T-helper 2 cell treated with Interferon-gamma antibody and Interleukin-4, amounts not matched to agents 5 μg/mL and 100 μg/mL, for 36 hours (primary cell): Measurements from ENCODE around the gene RBM33.

Experiments
- DNase-seq: peaks from one replicate; pipeline ENCODE4 v3.0.0; 2021; ENCODE audit warnings: low spot score
- H3K27ac Mint-ChIP-seq: one replicate; pipeline ENCODE4 v1.8.0; 2021; ENCODE audit warnings: mild to moderate bottlenecking, mixed read lengths
- H3K27me3 Mint-ChIP-seq: one replicate; pipeline ENCODE4 v1.8.0; 2021; ENCODE audit warnings: low read depth, mixed read lengths
- H3K36me3 Mint-ChIP-seq: one replicate; pipeline ENCODE4 v1.8.0; 2021; ENCODE audit warnings: low read depth, mixed read lengths
- H3K4me1 Mint-ChIP-seq: one replicate; pipeline ENCODE4 v1.8.0; 2021; ENCODE audit warnings: low read depth, mixed read lengths
- H3K4me3 Mint-ChIP-seq: one replicate; pipeline ENCODE4 v1.8.0; 2022; ENCODE audit warnings: mild to moderate bottlenecking, moderate library complexity, mixed read lengths
- H3K9me3 Mint-ChIP-seq: one replicate; pipeline ENCODE4 v1.8.0; 2021; ENCODE audit warnings: mixed read lengths

The RBM33 gene

DNA sequence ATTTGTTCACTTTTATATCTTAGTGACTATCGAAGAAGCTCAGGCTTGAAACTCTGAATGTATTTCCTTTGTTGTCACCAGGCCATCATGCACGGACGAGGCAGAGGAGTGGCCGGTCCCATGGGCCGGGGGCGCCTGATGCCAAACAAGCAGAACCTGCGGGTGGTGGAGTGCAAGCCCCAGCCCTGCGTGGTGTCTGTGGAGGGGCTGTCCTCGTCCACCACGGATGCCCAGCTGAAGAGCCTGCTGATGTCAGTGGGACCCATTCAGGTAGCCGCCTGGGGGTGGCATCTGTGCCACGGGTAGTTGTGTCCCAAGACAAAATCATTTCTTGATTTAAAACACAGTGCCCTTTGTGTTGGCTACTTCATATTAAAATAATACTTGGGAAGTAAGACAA, 121.9 kb downstream of the RBM33 start:
- Mint-ChIP-seq H3K36me3 (peaks cover 49% of the 10 kb centered on the region), H3K4me1 (peaks cover 48% of the 10 kb centered on the region), H3K4me3 (no peak overlapping the region), H3K27ac (no peak overlapping the region), H3K27me3 (no peaks in the 10 kb centered on the region), H3K9me3 (no peaks in the 10 kb centered on the region)
- DNase-seq: no peak

DNA sequence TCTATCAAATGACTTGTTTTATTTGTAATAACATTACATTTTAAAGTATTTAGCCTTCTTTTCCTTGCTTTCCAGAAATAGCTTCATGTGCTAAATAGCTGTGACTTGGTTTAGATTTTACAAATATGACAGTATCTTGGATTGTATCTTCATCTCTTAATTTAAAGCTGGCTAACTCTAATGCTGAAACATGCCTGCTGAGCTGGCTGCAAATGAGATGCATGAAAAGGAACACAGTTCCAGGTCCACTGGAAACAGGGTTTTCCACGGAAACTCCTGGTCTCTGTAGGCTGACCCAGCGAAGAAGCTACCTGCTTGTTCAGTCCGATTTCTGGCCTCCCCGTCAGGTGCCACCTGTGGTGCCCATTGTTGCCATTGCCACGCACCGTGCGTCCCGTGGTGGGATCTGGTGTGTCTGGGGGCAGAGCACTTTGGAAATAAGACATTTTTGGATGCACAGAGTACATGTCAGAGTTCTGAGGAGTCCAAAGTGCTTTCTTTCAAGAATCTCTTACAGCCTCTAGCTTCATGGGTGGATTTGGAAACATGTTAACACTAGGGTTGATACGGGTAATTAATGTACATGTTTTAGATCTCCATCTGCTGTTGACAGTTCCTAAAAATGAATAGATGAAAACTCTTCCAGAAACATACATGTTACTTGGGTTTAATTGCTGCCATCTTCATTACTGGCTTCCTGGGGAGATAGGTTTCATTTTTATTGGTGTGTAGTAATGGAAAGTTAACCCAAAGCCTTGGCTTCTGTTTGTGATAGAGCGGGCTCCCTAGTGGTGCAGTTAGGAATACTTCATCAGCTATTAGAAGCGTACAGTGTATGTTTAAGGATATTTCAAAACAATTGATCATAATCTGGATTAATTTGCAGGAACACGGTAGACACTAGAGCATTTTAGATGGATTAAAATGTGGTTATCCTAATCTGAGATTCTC, 122.8 kb downstream of the RBM33 start:
- Mint-ChIP-seq H3K27me3 (no peaks in the 10 kb centered on the region), H3K4me1 (peaks cover 40% of the 10 kb centered on the region), H3K9me3 (no peaks in the 10 kb centered on the region), H3K4me3 (no peak overlapping the region), H3K27ac (peak overlapping the region; percentile 49), H3K36me3 (peaks cover 43% of the 10 kb centered on the region)
- no peak for DNase-seq

DNA sequence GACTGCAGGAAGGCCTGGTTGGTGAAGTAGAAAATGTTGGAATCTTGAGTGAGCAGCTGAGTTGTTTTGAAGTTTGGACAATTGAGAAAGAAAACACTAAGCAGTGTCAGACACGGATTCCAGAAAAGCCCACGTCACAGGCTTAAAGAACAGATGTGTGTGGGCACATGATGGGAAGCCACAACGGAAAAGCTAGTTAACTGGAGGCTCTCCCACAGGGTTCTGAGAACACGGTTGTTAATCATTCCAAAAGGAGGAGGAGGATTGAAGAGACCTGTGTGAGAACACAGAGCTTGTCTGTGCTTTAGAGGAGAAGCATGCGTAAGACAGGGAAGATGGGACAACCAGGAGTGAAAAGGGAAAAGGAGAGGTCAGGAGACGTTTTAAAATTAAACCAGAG, 125.2 kb downstream of the RBM33 start:
- Mint-ChIP-seq H3K27ac (no peak overlapping the region), H3K4me1 (peaks cover 16% of the 10 kb centered on the region), H3K4me3 (no peak overlapping the region), H3K36me3 (peaks cover 39% of the 10 kb centered on the region), H3K9me3 (no peaks in the 10 kb centered on the region), H3K27me3 (no peaks in the 10 kb centered on the region)
- no peak for DNase-seq

DNA sequence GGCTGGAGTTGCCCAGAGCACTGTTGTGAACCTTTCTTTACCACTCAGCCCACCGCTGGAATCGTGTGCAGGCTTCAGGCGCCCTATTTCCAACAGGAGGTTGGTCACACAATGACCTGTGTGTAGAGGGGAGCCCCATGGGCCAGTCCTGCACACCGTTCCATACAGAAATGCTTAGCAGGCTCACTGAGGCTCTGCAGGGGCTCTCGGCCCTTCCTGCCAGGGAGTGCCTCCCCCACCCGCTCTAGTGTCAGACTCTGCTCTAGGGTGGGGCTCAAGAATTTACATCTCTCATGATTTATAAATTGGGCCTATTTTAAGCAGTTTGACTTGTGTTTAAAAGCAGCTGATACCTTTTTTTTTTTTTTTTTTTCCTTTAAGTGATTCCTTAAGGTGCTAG, 125.8 kb downstream of the RBM33 start:
- Mint-ChIP-seq H3K4me1 (peaks cover 12% of the 10 kb centered on the region), H3K4me3 (no peak overlapping the region), H3K36me3 (peaks cover 42% of the 10 kb centered on the region), H3K9me3 (no peaks in the 10 kb centered on the region), H3K27me3 (no peaks in the 10 kb centered on the region), H3K27ac (no peak overlapping the region)
- no peak for DNase-seq

DNA sequence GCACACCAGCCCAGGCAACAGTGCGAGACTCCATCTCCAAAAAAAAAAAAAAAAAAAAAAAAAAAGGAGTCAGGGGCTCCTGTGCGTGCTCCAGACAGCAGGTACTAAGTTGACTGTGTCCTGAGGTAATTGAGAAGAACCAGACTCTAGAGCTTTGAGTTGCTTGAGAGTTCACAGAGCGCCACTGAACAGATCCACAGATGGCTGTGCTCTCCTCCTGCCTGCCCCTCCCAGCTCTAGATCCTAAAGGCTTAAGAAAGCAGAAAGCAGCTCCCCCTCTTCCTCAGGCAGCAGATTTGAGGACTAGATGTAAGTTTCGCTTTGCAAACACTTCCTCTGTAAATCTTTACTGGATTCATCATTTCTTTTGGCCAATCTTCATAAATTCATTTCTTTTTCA, 129.1 kb downstream of the RBM33 start:
- no peak overlapping the region for H3K27ac Mint-ChIP-seq
- H3K4me1 Mint-ChIP-seq: no peaks in the 10 kb centered on the region
- DNase-seq: no peak
- H3K27me3 Mint-ChIP-seq: no peaks in the 10 kb centered on the region
- H3K4me3 Mint-ChIP-seq: no peak overlapping the region
- peaks cover 52% of the 10 kb centered on the region for H3K36me3 Mint-ChIP-seq
- H3K9me3 Mint-ChIP-seq: no peaks in the 10 kb centered on the region

DNA sequence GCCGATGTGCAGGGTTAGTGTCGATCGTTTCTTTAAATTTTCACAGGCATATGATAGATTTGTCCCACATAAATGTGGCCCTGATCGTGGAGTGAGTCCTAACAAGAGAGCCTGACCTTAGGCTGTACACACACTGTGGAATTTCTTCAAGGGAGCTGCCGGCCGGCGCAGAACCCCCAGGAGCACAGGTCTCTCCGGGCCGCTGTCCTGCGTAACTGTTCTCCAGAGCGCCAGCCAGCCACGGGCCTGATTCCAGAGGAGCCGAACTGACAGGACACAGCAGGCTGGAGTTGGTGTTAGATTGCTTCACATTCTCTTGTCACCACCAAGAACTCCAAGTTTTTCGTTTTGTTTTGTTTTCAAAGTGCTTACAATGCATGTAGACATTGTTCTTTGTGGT, 130.5 kb downstream of the RBM33 start:
- Mint-ChIP-seq H3K9me3 (no peaks in the 10 kb centered on the region), H3K4me1 (no peaks in the 10 kb centered on the region), H3K36me3 (peaks cover 50% of the 10 kb centered on the region), H3K27me3 (no peaks in the 10 kb centered on the region), H3K27ac (no peak overlapping the region), H3K4me3 (no peak overlapping the region)
- DNase-seq: no peak

DNA sequence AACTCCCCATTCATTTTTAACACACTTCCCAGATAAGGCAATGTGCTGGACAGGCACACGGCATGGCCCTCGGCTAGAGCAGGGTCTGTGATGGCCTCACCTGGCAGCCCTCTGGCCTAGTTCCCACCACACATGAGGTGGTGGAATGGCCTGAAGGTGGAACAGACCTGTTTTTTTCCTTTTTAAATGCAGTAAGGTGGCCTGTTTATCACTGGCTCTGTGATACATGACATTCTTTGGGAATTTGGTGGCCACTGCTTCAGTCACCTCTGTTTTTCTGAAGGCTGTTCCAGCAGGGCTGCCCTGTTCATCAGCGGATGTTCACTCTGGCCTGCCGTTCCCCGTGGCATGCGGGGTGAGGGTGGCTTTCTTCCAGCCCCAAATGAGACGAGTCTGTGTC, 131.2 kb downstream of the RBM33 start:
- Mint-ChIP-seq H3K36me3 (peaks cover 44% of the 10 kb centered on the region), H3K9me3 (no peaks in the 10 kb centered on the region), H3K4me1 (no peaks in the 10 kb centered on the region), H3K27ac (no peak overlapping the region), H3K4me3 (no peak overlapping the region), H3K27me3 (no peaks in the 10 kb centered on the region)
- DNase-seq: no peak

DNA sequence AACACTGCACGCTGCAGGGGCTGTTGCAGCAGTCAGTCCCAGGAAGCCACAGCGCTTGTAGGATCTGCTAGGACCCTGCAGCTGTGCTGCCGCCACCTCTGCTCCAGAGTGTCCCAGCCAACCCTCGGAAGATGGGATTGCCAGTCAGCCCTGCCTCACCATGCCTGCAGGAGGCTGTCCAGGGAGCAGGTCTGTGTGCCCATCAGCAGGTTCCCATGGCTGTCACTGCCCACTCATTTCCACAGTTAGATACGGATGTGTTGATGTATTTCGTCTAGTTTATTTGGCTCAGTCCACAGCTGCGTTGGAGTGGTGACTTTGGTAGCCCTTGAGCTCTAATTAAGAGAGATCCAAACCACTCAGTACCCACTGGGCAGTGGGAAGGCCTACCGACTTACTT, 132.1 kb downstream of the RBM33 start:
- Mint-ChIP-seq H3K36me3 (peaks cover 42% of the 10 kb centered on the region), H3K27me3 (no peaks in the 10 kb centered on the region), H3K4me1 (no peaks in the 10 kb centered on the region), H3K4me3 (no peak overlapping the region), H3K27ac (no peak overlapping the region), H3K9me3 (no peaks in the 10 kb centered on the region)
- no peak for DNase-seq

DNA sequence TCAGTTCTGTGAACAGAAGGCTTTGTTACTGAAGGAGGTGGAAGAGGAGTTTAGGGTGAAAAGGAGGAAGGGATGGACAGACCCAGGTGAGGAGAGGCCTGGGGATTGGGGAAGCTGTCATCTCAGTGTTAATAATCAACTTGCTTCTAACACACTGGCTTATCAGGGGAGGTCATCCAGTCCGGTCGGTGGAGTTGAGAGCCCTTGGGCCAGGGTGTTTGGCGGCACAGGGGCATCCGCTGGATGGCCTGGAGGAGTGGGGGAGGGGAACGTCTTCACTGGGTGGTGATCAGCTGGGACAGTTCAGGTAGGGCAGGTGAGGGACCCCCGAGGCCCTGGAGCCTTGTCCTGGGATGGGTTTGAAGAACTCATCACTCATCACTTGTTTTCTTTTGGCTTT, 133.9 kb downstream of the RBM33 start:
- Mint-ChIP-seq H3K4me3 (no peak overlapping the region), H3K9me3 (no peaks in the 10 kb centered on the region), H3K4me1 (no peaks in the 10 kb centered on the region), H3K27ac (no peak overlapping the region), H3K27me3 (no peaks in the 10 kb centered on the region), H3K36me3 (peaks cover 43% of the 10 kb centered on the region)
- no peak for DNase-seq

DNA sequence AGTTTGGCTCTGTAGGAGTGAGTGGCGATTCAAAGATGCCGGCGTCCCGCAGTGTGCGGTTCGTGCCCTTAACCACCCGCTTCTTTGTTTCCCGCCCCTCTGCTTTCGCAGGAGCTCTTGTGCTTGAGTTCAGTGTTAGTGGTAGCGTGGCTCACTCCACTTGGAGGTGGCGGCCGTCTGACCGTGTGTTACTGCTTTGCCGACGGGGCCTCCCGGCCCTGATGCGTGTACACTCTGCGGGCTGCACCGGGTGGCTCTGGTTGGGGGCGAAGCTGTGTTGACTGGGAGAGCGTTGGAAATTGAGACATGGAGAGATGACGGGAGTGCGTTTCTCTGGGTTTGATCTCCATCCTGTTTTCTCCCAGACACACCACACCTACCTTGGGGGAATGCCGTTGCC, 136.4 kb downstream of the RBM33 start:
- Mint-ChIP-seq H3K36me3 (peaks cover 24% of the 10 kb centered on the region), H3K4me1 (no peaks in the 10 kb centered on the region), H3K9me3 (no peaks in the 10 kb centered on the region), H3K4me3 (no peak overlapping the region), H3K27me3 (peaks cover under 1% of the 10 kb centered on the region), H3K27ac (no peak overlapping the region)
- no peak for DNase-seq

DNA sequence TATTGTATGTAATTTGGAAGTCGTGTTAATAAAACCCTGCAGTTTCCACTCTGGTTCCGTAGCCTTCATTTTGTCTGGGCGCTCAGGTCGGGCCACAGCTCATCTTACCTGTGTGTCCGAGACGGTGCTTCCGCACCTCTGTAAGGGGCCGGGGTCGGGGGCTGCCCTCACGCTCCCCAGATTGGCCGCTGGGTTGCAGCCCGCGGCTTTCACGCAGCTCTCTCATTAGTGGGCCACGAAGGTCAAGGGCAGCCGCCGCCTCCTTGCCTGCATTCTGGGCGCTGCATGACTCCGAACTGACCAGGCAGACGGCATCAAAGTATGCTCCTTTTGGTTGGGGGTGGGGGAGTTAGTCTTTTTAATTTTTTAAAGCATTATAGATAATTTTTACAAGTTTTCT, 137.0 kb downstream of the RBM33 start:
- H3K4me1 Mint-ChIP-seq: no peaks in the 10 kb centered on the region
- H3K27me3 Mint-ChIP-seq: peaks cover 6% of the 10 kb centered on the region
- H3K36me3 Mint-ChIP-seq: peaks cover 20% of the 10 kb centered on the region
- H3K4me3 Mint-ChIP-seq: no peak overlapping the region
- no peak for DNase-seq
- no peaks in the 10 kb centered on the region for H3K9me3 Mint-ChIP-seq
- H3K27ac Mint-ChIP-seq: no peak overlapping the region

DNA sequence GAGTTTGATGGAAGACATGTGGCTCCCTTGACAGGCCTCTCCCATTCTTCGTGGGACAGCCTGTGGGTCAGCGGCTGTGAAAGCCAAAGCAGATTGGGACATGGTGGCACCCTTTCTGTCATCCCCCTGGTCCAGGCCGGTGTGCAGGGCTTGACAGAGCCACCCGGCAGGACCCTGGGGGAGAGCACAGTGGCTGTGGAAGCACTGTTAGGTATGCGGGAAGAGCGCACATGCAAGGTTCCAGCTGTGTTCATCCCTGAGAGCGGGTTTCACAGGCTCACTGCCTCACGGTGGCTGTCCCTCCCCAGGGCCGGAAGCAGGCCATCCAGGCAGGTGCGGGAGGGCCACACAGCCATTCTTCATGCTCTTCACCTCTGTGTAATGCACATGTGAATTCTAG, 138.0 kb downstream of the RBM33 start:
- H3K36me3 Mint-ChIP-seq: peaks cover 13% of the 10 kb centered on the region
- no peaks in the 10 kb centered on the region for H3K9me3 Mint-ChIP-seq
- H3K4me3 Mint-ChIP-seq: no peak overlapping the region
- no peak overlapping the region for H3K27ac Mint-ChIP-seq
- peaks cover 11% of the 10 kb centered on the region for H3K27me3 Mint-ChIP-seq
- no peaks in the 10 kb centered on the region for H3K4me1 Mint-ChIP-seq
- no peak for DNase-seq

DNA sequence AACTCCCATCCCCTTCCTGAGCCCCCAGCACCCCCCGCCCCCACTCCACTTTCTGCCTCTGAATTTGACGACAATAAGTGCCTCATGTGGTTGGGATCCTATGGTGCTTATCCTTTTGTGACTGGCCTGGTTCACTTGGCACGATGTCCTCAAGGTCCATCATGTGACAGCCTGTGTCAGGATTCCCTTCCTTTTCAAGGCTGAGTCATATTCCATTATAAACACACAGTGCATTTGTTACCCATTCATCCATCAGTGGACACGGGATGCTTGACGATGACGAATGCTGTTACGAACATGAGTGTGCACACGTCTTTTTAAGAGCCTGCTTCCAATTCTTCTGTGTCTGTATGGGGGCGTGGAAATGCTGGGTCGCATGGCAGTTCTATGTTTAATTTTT, 141.1 kb downstream of the RBM33 start:
- no peaks in the 10 kb centered on the region for H3K9me3 Mint-ChIP-seq
- peaks cover 4% of the 10 kb centered on the region for H3K36me3 Mint-ChIP-seq
- H3K27ac Mint-ChIP-seq: no peak overlapping the region
- H3K4me3 Mint-ChIP-seq: no peak overlapping the region
- peaks cover 20% of the 10 kb centered on the region for H3K27me3 Mint-ChIP-seq
- no peak for DNase-seq
- H3K4me1 Mint-ChIP-seq: no peaks in the 10 kb centered on the region

DNA sequence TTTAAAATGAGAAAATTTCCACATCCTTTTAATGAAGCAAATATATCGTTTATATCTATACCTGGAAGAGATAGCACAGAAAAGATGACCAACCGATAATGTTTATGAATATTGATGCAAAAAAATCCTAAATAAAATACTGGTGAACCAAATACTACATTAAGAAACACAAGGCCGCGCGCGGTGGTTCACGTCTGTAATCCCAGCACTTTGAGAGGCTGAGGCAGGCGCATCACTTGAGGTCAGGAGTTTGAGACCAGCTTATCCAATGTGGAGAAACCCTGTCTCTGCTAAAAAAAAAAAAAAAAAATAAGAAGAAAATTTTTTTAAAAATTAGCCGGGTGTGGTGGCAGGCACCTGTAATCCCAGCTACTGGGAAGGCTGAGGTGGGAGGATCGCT, 142.0 kb downstream of the RBM33 start:
- H3K4me3 Mint-ChIP-seq: no peak overlapping the region
- H3K9me3 Mint-ChIP-seq: no peaks in the 10 kb centered on the region
- peaks cover 20% of the 10 kb centered on the region for H3K27me3 Mint-ChIP-seq
- peaks cover 3% of the 10 kb centered on the region for H3K36me3 Mint-ChIP-seq
- no peaks in the 10 kb centered on the region for H3K4me1 Mint-ChIP-seq
- no peak for DNase-seq
- H3K27ac Mint-ChIP-seq: no peak overlapping the region
